GM23248 (cell line): Measurements from ENCODE around the gene SYNGR3.

Experiments used
- EZH2 ChIP-seq: fragments of 200-600 bp; sonication (generic); IDR thresholded peaks from 2 replicates; pipeline ENCODE4 v1.6.1; 2018; ENCODE audit warnings: antibody characterized with exemption, mild to moderate bottlenecking; ENCODE audit not compliant: insufficient read depth, poor library complexity, severe bottlenecking
- EZH2phosphoT487 ChIP-seq: fragments of 200-600 bp; sonication (generic); IDR thresholded peaks from 2 replicates; pipeline ENCODE4 v1.6.1; 2018; ENCODE audit warnings: antibody characterized with exemption, moderate library complexity, mild to moderate bottlenecking, low read depth; ENCODE audit not compliant: insufficient read depth

DNA sequence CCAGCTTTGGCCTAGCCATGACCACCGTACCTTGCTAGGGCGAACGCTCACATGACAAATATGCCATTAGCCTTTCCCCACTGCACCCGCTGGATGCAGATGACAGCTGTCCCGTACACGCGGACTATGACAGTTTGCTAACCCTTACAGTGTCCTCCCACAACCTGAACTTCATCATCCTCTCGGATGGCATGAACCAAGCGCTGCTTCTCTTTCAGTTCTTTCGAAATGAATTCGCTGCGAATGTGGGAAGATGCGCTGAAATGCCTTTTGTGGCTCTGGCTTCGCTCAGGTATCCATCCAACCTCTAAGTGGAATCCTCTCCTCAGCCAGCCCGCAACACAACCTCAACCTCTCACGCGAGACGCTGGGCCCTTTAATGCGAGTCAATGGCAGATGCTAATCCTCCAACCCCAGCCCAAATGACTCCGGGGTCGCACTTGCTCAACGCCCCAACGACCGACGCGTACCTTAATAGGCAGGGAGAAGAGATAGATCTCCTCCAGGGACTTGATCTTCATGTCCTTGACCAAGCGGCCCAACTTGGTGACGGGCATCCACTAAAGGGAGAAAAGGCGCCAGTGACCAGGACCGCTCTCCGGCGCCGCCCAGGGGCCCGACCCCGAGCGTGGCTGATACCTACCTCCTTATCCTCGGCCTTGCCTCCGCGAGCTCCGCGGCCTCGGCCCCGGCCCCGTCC, 25.8 kb upstream of the SYNGR3 start:
- TF ChIP-seq EZH2 (no peak), EZH2phosphoT487 (no peak)
